Measurements from ENCODE around the gene FKBP4. TPM values are rescaled to one million over a fixed set of nuclear protein-coding genes. Genes with fewer than 3 reads are reported as not detected.

FKBP4 gene
- total and polyA plus RNA-seq, 4 donors, result 21.3 to 38.7 (median 31.6) TPM

DNA sequence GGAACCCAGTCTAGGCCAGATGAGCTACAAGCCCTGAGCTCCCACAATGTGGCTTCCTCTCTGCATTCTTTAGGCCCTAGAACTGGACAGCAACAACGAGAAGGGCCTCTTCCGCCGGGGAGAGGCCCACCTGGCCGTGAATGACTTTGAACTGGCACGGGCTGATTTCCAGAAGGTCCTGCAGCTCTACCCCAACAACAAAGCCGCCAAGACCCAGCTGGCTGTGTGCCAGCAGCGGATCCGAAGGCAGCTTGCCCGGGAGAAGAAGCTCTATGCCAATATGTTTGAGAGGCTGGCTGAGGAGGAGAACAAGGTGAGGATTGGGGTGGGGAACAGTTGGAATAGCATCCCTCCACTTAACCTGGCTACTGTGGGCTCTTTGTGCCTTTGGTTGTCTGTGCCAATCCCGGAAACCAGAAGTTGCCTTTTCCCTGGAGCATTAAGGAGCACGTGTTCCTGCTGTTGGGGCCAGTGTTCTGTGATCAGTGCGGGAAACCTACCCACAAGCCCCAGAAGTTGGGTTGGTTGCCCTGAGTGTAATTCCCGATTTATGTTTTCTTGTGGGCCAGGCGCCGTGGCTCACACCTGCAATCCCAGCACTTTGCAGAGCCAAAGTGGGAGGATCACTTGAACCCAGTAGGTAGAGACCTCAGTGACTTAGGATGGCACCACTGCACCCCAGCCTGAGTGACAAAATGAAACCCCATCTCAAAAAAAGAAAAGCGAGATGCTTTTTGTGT is 6.4 kb downstream of the FKBP4 start (continued):
- TF ChIP-seq, protein P1, sequence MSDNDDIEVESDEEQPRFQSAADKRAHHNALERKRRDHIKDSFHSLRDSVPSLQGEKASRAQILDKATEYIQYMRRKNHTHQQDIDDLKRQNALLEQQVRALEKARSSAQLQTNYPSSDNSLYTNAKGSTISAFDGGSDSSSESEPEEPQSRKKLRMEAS (IDR thresholded peaks at IDR 0.05), result no peak
- TF ChIP-seq RAD21 (IDR thresholded peaks at IDR 0.05), result no peak
- no peak for TF ChIP-seq YY1 (IDR thresholded peaks at IDR 0.05)
- no peak for TF ChIP-seq FOXA1 (IDR thresholded peaks at IDR 0.05)
- no peak for TF ChIP-seq SP1 (IDR thresholded peaks at IDR 0.05)
- no peak for TF ChIP-seq JUND (IDR thresholded peaks at IDR 0.05)
- no peak for TF ChIP-seq RXRA (IDR thresholded peaks at IDR 0.05)

DNA sequence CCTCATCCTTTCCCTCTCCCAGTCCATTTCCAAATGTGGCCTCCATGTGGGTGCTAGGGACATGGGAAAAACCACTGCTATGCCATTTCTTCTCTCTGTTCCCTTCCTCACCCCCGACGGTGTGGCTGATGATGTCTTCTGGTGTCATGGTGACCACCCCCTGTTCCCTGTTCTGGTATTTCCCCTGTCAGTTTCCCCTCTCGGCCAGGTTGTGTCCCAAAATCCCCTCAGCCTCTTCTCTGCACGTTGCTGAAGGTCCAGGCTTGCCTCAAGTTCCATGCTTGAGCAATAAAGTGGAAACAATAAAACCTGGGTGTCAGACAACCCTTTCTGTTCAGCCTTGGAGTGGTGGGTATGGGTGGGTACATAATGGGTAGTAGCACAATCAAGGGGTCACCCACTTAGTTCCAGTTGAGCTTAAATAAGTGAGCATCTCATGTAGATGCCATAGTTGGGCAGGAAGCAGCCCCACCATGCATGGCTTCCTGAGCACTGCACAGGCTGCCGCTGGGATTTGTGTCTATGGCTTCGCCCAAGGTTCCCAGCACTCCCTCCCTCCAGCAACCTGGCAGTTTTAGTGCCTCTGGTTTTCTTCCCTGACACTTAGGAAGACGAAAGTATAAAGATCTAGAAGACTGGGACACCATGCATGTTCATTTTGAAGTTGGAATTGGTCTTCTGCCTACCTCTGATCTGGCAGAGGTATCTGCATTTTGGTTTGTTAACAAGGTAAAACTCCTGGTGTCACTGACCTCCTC is 9.0 kb downstream of the FKBP4 start:
- Histone ChIP-seq H3K9ac (ENCODE audit: low read depth in 1 of 2, low read length in 2 of 2) (no peak overlapping the region), H3K4me3 (ENCODE audit: low read depth in 1 of 3, low read length in 3 of 3) (no peak overlapping the region), H3K27me3 (ENCODE audit: control insufficient read depth in 4 of 4, insufficient read depth in 4 of 4, low read length in 3 of 4) (no peaks in the 10 kb centered on the region), H3K9me3 (ENCODE audit: control insufficient read depth in 4 of 4, low read length in 3 of 4) (no peaks in the 10 kb centered on the region), H3K4me1 (ENCODE audit: control insufficient read depth in 4 of 4, insufficient read depth in 4 of 4, low read length in 3 of 4) (peaks cover 0 to 11% (median 10%) of the 10 kb centered on the region in 4 donors), H3K36me3 (ENCODE audit: control insufficient read depth in 4 of 4, insufficient read depth in 3 of 4, low read depth in 1 of 4, low read length in 3 of 4) (peaks cover 18 to 56% (median 44%) of the 10 kb centered on the region in 4 donors), H3K27ac (ENCODE audit: low read depth in 1 of 2, low read length in 2 of 2) (no peak overlapping the region)
- 80% methylated on average over 7 of the region's 7 CpGs for WGBS
- DNase-seq (ENCODE audit: low spot score), result no peak
- no peak for TF ChIP-seq NR2F2 (IDR thresholded peaks at IDR 0.05)
- TF ChIP-seq, protein P2, sequence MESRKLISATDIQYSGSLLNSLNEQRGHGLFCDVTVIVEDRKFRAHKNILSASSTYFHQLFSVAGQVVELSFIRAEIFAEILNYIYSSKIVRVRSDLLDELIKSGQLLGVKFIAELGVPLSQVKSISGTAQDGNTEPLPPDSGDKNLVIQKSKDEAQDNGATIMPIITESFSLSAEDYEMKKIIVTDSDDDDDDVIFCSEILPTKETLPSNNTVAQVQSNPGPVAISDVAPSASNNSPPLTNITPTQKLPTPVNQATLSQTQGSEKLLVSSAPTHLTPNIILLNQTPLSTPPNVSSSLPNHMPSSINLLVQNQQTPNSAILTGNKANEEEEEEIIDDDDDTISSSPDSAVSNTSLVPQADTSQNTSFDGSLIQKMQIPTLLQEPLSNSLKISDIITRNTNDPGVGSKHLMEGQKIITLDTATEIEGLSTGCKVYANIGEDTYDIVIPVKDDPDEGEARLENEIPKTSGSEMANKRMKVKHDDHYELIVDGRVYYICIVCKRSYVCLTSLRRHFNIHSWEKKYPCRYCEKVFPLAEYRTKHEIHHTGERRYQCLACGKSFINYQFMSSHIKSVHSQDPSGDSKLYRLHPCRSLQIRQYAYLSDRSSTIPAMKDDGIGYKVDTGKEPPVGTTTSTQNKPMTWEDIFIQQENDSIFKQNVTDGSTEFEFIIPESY (IDR thresholded peaks at IDR 0.05), result no peak
- no peak for TF ChIP-seq FOXA2 (IDR thresholded peaks at IDR 0.05)

DNA sequence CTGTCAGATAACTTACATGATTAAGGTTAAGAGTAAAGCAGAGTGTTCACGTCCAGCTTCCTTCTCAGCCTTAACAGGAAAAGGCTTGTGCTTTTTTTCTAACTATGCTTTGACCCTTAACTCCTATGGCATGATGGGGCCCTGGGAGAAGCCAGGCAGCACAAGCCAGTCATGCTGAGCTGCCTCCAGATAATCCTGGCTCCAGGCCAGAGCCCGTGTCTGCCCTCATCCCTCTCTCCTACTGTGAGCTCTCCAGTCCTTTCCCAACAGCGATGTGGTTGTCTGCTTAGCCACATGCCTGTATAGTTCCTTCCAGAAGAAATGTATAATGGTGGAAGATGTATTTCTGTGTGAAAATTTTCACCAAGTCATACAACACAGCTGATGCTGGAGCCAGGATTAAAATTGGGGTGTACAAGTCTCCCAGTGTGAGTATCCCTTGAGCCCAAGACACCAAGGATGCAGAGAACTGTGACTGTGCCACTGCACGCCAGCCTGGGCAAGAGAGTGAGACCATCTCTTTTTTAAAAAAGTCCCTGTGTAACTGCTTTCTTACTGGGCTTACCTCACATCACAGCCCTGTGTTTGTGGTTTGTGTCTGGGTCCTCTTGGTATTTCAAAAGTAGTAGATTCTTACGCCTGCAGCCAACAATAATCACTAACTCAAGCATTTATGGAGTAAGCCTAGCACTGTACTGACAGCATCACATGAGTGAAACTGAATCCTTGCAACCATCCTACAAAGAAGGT is 9.8 kb downstream of the FKBP4 start:
- H3K27ac ChIP-seq (ENCODE audit: low read depth in 1 of 2, low read length in 2 of 2), result no peak overlapping the region
- DNase-seq (ENCODE audit: low spot score), result no peak
- H3K27me3 ChIP-seq (ENCODE audit: control insufficient read depth in 4 of 4, insufficient read depth in 4 of 4, low read length in 3 of 4), result no peaks in the 10 kb centered on the region
- H3K4me3 ChIP-seq (ENCODE audit: low read depth in 1 of 3, low read length in 3 of 3), result no peak overlapping the region
- WGBS, result 52% methylated on average over 5 of the region's 5 CpGs
- TF ChIP-seq, protein P3, sequence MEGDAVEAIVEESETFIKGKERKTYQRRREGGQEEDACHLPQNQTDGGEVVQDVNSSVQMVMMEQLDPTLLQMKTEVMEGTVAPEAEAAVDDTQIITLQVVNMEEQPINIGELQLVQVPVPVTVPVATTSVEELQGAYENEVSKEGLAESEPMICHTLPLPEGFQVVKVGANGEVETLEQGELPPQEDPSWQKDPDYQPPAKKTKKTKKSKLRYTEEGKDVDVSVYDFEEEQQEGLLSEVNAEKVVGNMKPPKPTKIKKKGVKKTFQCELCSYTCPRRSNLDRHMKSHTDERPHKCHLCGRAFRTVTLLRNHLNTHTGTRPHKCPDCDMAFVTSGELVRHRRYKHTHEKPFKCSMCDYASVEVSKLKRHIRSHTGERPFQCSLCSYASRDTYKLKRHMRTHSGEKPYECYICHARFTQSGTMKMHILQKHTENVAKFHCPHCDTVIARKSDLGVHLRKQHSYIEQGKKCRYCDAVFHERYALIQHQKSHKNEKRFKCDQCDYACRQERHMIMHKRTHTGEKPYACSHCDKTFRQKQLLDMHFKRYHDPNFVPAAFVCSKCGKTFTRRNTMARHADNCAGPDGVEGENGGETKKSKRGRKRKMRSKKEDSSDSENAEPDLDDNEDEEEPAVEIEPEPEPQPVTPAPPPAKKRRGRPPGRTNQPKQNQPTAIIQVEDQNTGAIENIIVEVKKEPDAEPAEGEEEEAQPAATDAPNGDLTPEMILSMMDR (IDR thresholded peaks at IDR 0.05; ENCODE audit: low read depth, low read length, missing input control), result no peak
- TF ChIP-seq SP1 (IDR thresholded peaks at IDR 0.05) (no peak), RXRA (IDR thresholded peaks at IDR 0.05) (peak in 1 of 2 donors; percentile 13), NR2F2 (IDR thresholded peaks at IDR 0.05) (peak; percentile 36), TAF1 (conservative IDR thresholded peaks at IDR 0.05) (no peak), FOXA2 (IDR thresholded peaks at IDR 0.05) (no peak), GABPA (IDR thresholded peaks at IDR 0.05 in 1 of 2, conservative IDR thresholded peaks at IDR 0.05 in 1 of 2) (no peak), HNF4G (IDR thresholded peaks at IDR 0.05) (no peak)
- TF ChIP-seq, protein P1 (IDR thresholded peaks at IDR 0.05), result no peak
- TF ChIP-seq, protein P4, sequence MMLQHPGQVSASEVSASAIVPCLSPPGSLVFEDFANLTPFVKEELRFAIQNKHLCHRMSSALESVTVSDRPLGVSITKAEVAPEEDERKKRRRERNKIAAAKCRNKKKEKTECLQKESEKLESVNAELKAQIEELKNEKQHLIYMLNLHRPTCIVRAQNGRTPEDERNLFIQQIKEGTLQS (IDR thresholded peaks at IDR 0.05), result no peak
- H3K9ac ChIP-seq (ENCODE audit: low read depth in 1 of 2, low read length in 2 of 2), result no peak overlapping the region
- peaks cover 15 to 48% (median 37%) of the 10 kb centered on the region in 4 donors for H3K36me3 ChIP-seq (ENCODE audit: control insufficient read depth in 4 of 4, insufficient read depth in 3 of 4, low read depth in 1 of 4, low read length in 3 of 4)
- no peaks in the 10 kb centered on the region for H3K9me3 ChIP-seq (ENCODE audit: control insufficient read depth in 4 of 4, low read length in 3 of 4)
- H3K4me1 ChIP-seq (ENCODE audit: control insufficient read depth in 4 of 4, insufficient read depth in 4 of 4, low read length in 3 of 4), result peaks cover 0 to 11% (median 10%) of the 10 kb centered on the region in 4 donors
